Activated CD8-positive, alpha-beta T cell treated with anti-CD3 and anti-CD28 coated beads for 36 hours (primary cell): ENCODE data around the gene PCDHGC5. TPM values are rescaled to one million over a fixed set of nuclear protein-coding genes. Genes with fewer than 3 reads are reported as not detected.
A peak's percentile ranks its signal among the peaks of the same experiment; 100 is the strongest.

Experiments used
- ATAC-seq: fragments of 200-7000 bp; cut with Tn5 transposase; one replicate; pipeline ENCODE4 v1.10.0; 2021; ENCODE audit warnings: mild to moderate bottlenecking, moderate library complexity
- CTCF ChIA-PET: fragments of 350-600 bp; sonication (Branson Sonifier 250); formaldehyde crosslinking; loops from one replicate; lab custom pipeline; 2021; ENCODE audit warnings: antibody characterized with exemption; lab: Charles Lee
- POLR2A ChIA-PET: fragments of 350-600 bp; sonication (Branson Sonifier 250); formaldehyde crosslinking; loops from one replicate; lab custom pipeline; 2021; ENCODE audit warnings: antibody characterized with exemption; lab: Charles Lee
- DNase-seq: peaks from one replicate; pipeline ENCODE4 v3.0.0-alpha.2; 2020
- H3K27ac Mint-ChIP-seq: one replicate; pipeline ENCODE4 v1.8.0; 2021; ENCODE audit warnings: mild to moderate bottlenecking, mixed read lengths
- H3K27me3 Mint-ChIP-seq: one replicate; pipeline ENCODE4 v1.8.0; 2021; ENCODE audit warnings: mixed read lengths
- H3K36me3 Mint-ChIP-seq: one replicate; pipeline ENCODE4 v1.8.0; 2021; ENCODE audit warnings: low read depth, mixed read lengths
- H3K4me1 Mint-ChIP-seq: one replicate; pipeline ENCODE4 v1.8.0; 2021; ENCODE audit warnings: low read depth, mixed read lengths
- H3K4me3 Mint-ChIP-seq: one replicate; pipeline ENCODE4 v1.8.0; 2021; ENCODE audit warnings: mild to moderate bottlenecking, moderate library complexity, mixed read lengths
- H3K9me3 Mint-ChIP-seq: one replicate; pipeline ENCODE4 v1.8.0; 2021; ENCODE audit warnings: mixed read lengths
- intact Hi-C: fragments of 100-400 bp; cut with micrococcal nuclease; formaldehyde crosslinking; loops from one replicate; pipeline ENCODE4 v1.10.0; 2022
- total RNA-seq, 2 experiments: library from RNA; stranded (reverse); gene quantifications; one replicate each; pipeline ENCODE4 v1.2.3, GENCODE V29; 2021
- TF ChIP-seq, protein P1 (sequence below): fragments of 200-600 bp; IDR thresholded peaks from one replicate; pipeline ENCODE4 v1.8.0; 2022; ENCODE audit warnings: antibody characterized with exemption, mild to moderate bottlenecking

The PCDHGC5 gene
- total RNA-seq, 2 experiments from 2014 or later, result not detected

DNA sequence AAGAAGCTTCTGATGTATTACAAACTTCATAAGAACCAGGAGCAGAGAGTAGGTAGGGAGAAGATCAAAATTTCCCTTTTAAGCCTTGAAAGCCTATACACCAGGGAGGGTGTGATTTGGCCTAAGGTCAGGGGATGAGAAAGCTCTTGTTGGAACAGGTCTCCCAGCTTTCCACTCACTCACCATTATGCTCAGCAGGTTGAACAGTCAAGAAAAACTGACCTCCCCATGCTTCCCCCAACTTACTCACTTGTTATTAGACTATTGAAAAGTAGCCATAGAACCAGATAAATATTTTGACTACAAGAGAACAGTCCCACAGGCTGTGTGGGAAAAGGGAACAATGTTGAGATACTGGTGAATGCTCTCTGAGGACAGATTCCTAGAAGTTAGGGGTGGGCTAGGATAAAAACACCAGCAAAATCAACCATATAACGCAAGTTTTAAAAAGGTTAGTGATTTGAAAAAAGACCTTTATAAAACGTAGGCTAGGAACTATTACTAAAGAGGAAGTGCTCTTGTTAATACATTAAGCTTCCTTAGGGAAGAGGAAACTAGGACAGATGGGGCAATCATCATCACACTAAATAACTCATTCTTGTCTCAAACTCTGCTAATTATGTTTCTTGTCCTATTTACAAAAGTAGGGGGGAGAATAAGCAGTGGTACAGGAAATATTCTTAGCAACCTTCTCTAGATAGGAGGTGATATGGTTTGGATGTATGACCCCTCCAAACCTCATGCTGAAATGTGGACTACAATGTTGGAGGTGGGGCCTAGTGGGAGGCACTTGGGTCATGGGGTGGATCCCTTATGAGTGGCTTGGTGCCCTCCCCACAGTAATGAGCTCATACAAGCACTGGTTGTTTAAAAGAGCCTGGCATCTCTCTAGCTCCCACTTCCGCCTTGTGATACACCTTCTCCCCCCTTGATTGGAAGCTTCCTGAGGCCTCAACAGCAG, 31.0 kb downstream of the PCDHGC5 start:
- H3K27me3 Mint-ChIP-seq, result no peaks in the 10 kb centered on the region
- H3K36me3 Mint-ChIP-seq, result peaks cover 70% of the 10 kb centered on the region
- no peaks in the 10 kb centered on the region for H3K9me3 Mint-ChIP-seq
- intact Hi-C loops, result loop anchor here (10.0 kb wide), 1 partner anchor 195 kb away; the partner anchor contains the start of gene TAF7
- DNase-seq (no peak), ATAC-seq (no peak)
- H3K4me1 Mint-ChIP-seq, result peaks cover 45% of the 10 kb centered on the region
- CTCF ChIA-PET, result interaction anchor here (0.9 to 8.3 kb wide), 9 partner anchors 8 to 332 kb away, joined by 3 to 122 read pairs (median 4); partner anchors contain the start of genes PCDHB9, PCDHGA10, PCDHGA12 and PCDHGB5
- no peak overlapping the region for H3K4me3 Mint-ChIP-seq
- POLR2A ChIA-PET, result interaction anchor here (1.4 kb wide), 1 partner anchor 44 kb away, joined by 3 read pairs; no protein-coding TSS in a partner anchor
- TF ChIP-seq, protein P1, sequence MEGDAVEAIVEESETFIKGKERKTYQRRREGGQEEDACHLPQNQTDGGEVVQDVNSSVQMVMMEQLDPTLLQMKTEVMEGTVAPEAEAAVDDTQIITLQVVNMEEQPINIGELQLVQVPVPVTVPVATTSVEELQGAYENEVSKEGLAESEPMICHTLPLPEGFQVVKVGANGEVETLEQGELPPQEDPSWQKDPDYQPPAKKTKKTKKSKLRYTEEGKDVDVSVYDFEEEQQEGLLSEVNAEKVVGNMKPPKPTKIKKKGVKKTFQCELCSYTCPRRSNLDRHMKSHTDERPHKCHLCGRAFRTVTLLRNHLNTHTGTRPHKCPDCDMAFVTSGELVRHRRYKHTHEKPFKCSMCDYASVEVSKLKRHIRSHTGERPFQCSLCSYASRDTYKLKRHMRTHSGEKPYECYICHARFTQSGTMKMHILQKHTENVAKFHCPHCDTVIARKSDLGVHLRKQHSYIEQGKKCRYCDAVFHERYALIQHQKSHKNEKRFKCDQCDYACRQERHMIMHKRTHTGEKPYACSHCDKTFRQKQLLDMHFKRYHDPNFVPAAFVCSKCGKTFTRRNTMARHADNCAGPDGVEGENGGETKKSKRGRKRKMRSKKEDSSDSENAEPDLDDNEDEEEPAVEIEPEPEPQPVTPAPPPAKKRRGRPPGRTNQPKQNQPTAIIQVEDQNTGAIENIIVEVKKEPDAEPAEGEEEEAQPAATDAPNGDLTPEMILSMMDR, result no peak
- no peak overlapping the region for H3K27ac Mint-ChIP-seq

DNA sequence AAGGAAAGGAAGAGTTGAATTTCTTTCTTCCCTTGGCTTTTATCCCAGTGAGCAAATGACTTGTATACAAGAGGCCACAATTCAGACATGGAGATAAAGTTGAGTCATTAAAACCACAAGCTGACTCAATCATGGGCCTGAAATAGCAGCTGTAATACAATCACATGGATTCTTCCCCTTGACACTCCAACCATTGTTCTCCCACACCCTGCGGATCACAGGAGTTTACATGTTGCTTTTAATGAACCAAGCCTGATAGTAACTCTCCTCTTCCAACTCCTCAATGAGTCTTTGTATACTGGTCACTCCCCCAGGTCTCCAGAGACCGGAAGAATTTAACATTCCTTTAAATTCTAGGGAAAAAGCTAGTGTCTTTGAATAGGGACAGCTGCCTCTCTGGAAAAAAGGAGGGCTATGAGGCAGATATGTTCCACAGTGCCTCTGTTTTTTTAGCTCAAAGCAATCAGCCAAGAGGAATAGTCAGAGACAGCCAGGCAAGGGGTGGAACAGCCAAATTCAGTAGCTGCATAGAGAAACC, 32.4 kb downstream of the PCDHGC5 start:
- Mint-ChIP-seq H3K36me3 (peaks cover 71% of the 10 kb centered on the region), H3K4me3 (no peak overlapping the region), H3K9me3 (no peaks in the 10 kb centered on the region), H3K27me3 (no peaks in the 10 kb centered on the region), H3K27ac (peak overlapping the region; percentile 43), H3K4me1 (peaks cover 46% of the 10 kb centered on the region)
- intact Hi-C loops, result no loop called here
- peak; percentile 55 for ATAC-seq
- ChIA-PET POLR2A (interaction anchor here (0.7 to 1.6 kb wide), 2 partner anchors 9 to 10 kb away, joined by 4 read pairs; no protein-coding TSS in a partner anchor), CTCF (interaction anchor here (1.0 to 8.3 kb wide), 16 partner anchors 9 to 298 kb away, joined by 3 to 122 read pairs (median 4); partner anchors contain the start of genes PCDHB14, PCDHGA11, PCDHGA12 and PCDHGB5)
- TF ChIP-seq, protein P1, result no peak
- no peak for DNase-seq

DNA sequence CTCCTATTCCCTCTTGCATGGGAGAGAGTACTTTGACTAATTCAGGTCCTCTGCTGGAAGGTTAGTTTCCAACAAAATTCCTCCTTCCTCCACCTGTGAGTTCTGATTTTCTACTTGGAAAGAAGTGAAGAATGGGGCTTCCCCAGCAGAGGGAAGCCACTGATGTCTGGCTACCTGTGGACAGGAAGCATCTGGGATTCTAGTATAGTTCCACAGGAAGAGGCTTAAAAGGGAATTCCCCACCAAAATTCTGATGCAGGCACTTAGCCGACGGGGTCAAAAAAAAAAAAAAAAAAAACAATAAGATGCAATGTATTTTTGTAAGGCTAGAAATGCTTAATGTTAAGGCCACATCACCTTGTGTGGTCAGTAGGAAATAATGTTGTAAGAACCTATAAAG, 33.4 kb downstream of the PCDHGC5 start:
- Mint-ChIP-seq H3K27me3 (no peaks in the 10 kb centered on the region), H3K36me3 (peaks cover 73% of the 10 kb centered on the region), H3K27ac (no peak overlapping the region)

DNA sequence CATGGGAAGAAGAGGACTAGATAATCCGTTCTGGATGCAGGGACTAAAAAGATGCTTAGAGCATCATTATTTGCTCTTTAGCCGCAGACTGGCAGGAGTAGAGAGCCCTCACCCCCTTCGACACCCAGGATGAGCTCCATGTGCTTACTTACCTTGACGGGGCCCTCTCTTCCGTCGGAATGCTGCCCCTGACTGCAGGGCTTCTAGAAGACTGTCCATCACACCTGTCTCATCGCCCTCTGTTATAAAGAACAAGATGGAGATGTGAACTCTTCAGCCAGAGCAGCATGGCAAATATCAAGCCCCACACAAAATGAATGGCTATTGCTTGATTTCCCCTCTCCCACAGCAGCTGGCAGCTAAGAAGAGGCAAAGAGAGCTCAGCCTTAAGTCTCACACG, 35.1 kb downstream of the PCDHGC5 start:
- H3K27ac Mint-ChIP-seq, result no peak overlapping the region
- peaks cover 44% of the 10 kb centered on the region for H3K4me1 Mint-ChIP-seq
- DNase-seq (no peak), ATAC-seq (no peak)
- TF ChIP-seq, protein P1, result no peak
- POLR2A ChIA-PET, result interaction anchor here (2.5 kb wide), 1 partner anchor 10 kb away, joined by 14 read pairs; no protein-coding TSS in a partner anchor
- CTCF ChIA-PET, result interaction anchor here (0.6 to 8.3 kb wide), 30 partner anchors 9 to 438 kb away, joined by 3 to 122 read pairs (median 5); partner anchors contain the start of genes PCDHB9, PCDHGA10, PCDHGA11 and PCDHGA12
- peaks cover 80% of the 10 kb centered on the region for H3K36me3 Mint-ChIP-seq
- no peaks in the 10 kb centered on the region for H3K27me3 Mint-ChIP-seq
- H3K4me3 Mint-ChIP-seq, result no peak overlapping the region
- H3K9me3 Mint-ChIP-seq, result no peaks in the 10 kb centered on the region
- intact Hi-C loops, result no loop called here

More for the DNA sequence above, 33.4 kb downstream of the PCDHGC5 start:
- Mint-ChIP-seq H3K4me1 (peaks cover 44% of the 10 kb centered on the region), H3K9me3 (no peaks in the 10 kb centered on the region), H3K4me3 (no peak overlapping the region)
- no peak for ATAC-seq
- no peak for DNase-seq
- POLR2A ChIA-PET, result interaction anchor here (1.6 to 2.5 kb wide), 2 partner anchors 8 to 10 kb away, joined by 4 to 14 read pairs; no protein-coding TSS in a partner anchor
- CTCF ChIA-PET, result interaction anchor here (0.6 to 8.3 kb wide), 12 partner anchors 11 to 168 kb away, joined by 3 to 122 read pairs (median 4); partner anchors contain the start of genes PCDHGA10, PCDHGA11, PCDHGA12 and PCDHGB5
- intact Hi-C loops, result no loop called here
- TF ChIP-seq, protein P1, result no peak
